Stimulated activated CD8-positive, alpha-beta memory T cell treated with anti-CD3 and anti-CD28 coated beads, Interleukin-12 subunit alpha, Interleukin-12 subunit beta, amount 100 ng/mL, for 24 hours (primary cell): ENCODE data around the gene NBEA.
"Not testable (repeated sequence)": the region's sequence is repeated elsewhere in the genome, so short reads cannot be mapped to it uniquely, and the experiment has no call there.

Experiments
- DNase-seq: peaks from one replicate; pipeline ENCODE4 v3.0.0-alpha.2; 2020; ENCODE audit errors: extremely low read depth

NBEA gene

DNA sequence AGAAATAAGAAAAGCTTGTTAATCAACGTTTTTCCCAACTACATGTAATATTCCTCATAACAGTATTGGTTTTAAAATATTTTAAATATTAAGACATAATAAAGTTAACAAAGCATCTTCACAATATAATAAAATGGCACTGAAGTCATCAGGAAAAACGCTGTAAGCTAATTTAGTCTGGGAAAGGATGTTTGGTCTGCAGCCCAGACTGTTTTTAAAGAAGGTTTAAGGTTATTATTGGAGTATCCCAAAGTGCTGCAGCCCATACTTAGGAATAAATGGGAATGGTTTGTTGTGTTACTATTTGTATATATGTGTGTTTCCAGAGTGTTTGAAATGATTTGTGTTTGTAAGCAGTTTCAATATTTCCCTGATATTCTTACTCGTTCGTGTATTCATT, 727.3 kb downstream of the NBEA start:
- DNase-seq = no peak

DNA sequence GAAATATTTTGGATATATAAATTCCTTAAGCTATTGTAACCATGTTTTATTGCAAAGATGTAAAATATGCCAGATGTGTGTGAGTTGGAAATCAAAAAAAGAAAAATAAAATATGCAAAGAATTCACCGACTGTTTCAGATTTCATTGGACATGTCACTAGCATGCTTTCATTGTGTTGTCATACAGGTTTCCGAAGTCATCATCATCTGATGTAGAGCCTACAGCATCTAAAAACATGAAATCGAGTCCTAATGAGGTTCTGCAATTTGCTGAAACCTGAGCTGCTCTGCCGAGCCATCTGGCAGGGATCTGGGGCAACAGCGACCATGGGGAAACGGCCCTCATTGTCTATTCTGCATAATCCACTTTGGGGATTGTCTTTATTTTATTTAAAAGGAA, 730.5 kb downstream of the NBEA start:
- DNase-seq = no peak

DNA sequence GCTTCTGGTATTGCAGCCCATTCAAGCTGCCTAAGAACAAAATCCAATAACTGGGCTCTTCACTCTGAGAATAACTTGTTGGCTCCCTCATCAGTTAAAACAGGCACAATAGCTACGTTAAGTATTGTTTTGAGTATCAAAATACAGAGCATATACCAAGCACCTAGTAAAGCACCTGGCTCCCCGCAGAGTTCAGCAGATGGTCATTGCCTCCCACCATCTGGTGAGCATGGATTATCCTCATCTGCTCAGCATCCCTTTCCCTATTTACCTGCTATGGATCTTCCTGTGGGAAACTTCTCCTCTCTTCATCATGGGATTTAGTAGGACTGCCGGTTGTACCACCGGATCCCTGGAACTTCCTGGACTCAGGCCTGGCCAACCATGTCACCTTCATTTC, 733.6 kb downstream of the NBEA start:
- DNase-seq = no peak

DNA sequence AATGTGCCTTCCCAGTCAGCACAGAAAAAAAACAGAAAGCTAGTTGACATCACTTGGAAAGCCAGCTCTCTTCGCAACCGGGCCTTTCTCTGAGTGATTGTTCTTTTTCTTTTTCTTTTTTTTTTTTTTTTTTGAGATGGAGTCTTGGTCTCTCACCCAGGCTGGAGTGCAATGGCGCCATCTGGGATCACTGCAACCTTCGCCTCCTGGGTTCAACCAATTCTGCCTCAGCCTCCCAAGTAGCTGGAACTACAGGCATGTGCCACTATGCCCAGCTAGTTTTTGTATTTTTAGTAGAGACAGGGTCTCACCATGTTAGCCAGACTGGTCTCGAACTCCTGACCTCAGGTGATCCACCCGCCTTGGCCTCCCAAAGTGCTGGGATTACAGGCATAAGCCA, 735.8 kb downstream of the NBEA start:
- DNase-seq = not testable (repeated sequence)

DNA sequence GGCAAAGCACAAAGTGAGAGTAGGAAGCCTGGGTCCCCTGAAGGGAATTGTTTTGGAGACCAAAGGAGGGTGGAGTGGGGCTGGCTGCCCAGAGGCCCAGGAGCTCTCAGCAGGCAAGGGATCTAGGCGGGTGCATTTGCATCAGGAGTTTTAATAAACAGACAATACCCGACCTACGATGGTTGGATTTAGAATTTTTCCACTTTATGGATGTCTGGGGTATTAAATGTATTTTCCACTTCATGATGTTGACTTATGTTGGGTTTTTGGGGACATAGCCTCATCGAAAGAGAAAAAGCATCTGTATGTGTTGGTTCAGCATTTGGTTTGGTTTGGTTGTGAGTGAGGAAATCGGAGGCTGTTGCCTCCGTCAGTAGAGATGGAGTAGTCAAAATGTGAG, 739.6 kb downstream of the NBEA start:
- no peak for DNase-seq

DNA sequence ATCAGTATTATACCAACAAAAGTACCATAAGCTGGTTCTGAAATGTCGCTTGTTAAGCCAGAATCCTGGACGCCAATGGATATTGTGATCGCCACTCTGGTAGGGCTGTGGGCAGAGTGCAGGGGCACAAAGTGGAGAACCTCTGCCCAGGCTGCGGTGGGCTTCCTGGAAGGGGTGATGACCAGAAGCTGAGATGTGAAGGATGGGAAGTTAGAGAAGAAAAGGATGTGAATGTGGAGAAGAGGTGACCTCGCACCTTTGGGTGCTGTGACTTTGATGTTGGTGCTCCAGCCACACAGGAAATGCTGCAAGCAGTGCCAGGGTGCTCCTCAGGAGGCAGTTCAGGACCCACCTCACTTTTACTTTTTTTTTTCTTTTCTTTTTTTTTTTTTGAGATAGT, 742.4 kb downstream of the NBEA start:
- DNase-seq = no peak

DNA sequence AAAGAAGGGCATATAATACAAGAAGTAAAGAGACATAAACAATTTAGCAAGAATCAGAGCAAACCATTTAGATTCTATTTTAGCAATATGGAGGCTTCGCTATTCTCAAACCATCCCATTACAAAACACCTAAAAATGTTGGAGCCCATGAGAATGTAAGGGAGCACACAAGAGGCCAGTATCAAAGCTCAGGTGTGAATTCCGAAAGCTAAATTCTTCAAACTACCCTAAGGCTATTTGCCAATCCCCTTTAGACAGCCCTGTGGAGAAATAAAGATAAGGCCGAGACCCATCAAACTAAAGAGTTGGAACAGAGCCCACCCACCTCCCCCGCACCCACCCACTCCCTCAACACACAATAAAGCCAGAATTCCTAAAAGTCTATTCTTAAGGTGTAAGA, 745.3 kb downstream of the NBEA start:
- no peak for DNase-seq

DNA sequence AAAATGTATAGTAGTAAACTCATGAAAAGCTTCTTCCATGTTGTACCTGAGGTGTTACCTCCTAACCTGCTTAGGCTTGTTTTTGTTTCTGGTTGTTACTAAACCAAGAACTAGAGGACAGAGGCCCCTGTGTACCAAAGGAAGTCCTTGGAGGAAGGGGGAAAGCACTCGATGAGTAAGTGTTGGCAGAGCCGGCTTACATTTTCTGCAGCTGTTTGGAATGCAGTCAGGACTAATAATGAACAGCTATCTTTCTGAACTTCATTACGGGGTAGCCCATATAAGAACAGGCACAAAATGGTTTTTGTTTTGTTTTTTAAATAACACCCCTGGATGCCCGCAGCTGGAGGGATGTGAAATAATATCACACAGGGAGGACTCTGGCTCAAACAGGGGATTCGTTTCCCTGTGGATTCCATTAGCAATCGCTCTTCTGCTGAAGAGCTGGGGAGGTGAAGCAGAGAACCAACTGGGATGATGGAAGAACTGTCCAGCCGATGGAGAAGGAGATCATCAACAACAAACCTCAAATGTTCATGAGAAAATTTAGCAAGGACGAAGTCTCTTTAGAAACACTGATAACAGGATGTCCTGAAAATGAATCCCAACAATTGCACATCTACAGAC, 748.6 kb downstream of the NBEA start:
- DNase-seq = no peak

DNA sequence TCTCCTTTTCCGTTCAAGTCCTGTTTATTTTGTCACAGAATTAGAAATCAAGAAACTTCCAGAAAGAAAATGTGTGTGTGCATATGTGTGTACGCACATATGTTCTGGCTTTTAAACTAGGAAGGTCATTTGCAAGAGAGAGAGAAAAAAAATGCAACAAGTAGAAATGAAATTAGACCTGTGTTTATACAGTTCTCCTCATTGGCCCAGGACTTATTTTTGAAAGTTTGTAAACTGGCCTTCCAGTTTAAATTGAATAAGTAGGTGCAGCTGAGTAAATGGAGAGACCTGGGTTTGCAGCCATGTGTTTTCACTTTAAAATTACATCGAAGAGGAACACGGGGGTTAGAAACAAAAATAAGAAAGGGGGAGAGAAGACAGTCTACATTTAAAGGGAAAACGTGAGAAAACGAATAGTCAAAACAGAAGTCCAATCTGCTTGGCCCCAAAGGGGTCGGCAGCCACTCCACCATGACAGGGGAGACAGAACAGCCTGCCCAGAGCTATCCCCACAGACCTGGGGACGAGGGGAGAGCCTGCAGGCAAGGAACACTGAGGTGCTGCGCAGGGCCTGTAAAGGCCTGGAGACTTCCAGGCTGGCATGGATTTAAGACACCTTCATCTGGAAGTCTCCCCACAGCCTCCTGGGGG, 751.2 kb downstream of the NBEA start:
- no peak for DNase-seq

DNA sequence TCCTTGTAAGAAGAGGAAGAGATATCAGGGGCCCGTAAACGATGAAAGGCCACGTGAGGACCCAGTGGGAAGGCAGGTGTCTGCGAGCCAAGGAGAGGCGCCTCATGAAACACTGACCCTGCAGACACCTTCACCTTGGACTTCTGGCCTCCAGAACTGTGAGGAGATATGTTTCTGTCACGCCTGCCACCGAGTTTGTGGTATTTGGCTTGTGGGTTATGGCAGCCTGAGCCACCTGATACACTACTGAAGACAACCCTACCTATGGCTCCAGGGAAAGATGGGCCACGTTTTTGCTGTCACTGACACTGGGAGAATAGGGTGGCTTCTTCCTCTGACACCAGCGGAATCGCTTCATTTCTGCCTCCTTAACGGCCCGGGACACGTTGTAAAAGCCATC, 752.0 kb downstream of the NBEA start:
- no peak for DNase-seq

DNA sequence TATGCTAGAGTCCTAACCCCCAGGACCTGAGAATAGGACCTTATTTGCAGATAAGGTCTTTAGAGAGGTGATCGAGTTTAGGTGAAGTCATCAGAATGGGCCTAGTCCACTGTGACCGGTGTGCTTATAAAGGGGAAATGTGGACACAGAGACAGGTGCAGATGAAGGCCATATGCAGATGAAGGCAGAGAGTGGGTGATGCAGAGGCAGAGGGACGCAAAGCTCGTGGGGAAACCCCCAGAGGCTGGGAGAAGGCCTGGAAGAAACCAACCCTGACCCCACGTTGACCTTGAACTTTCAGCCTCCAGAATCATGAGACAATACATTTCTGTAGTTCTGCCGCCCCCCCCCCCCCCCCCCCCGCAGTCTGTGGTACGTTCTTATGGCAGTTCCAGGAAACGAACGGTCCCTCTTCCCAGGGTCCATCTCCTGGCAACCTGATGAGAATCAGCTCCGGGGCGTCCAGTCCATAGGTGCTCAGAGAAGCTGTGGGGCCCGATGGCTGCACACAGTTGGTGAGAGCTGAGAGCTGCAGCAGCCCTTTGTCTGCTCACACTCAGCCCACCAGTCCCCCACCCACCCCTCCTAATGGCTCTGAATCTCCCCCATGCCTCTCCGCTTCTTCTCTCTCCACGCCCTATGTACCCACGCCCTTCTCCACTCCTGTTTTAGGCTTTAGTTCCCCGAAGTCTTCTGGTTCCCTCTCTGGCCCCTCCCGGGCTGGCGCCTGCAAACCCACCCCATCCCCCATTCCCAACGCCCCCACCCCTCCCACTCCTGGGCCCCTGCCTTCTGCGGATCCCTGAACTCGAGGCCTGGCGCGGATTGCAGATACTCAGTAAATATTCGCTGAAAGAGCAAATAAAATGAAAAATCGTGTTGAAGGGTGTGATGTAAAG, 752.7 kb downstream of the NBEA start:
- DNase-seq = no peak

DNA sequence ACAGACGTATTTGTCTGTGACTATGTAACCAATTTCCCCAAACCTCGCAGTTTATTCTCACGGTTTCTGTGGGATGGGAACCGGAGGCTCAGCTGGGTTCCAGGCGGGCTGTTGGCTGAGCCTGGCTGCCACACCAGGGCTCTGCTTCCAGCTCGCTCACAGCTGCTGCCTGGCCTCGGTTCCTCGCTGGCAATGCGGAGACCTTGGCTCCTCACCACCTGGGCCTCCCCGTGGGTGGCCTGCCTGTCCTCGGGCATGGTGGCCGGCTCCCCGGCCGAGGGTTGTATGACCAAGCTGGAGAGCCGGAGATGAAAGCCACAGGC, 753.3 kb downstream of the NBEA start:
- DNase-seq = no peak

DNA sequence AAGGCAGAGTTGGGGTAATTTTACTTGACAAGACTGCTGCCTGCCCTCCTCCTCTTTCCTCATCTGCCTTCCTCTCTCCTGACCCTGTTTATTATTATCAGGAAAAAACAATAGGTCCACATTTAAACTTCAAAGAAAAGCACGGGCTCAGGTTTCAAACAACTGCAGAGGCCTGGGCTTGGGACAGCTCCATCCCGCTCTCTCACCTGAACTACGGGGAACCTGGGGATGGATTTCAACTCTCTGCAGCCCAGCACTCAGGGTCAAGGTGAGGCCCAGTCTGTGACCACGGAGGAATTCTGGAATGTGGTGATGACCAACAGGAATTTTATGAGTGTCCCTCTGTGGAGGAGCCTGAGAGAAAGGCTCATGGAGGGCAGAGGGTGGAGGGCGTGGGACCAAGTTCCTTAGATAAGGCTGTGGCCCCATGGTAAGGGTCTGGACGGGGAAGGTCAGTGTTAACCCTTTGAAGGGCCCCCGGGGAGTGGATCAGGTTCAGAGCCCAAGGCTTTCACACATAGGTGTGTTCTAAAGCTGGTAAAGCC, 755.2 kb downstream of the NBEA start:
- no peak for DNase-seq

DNA sequence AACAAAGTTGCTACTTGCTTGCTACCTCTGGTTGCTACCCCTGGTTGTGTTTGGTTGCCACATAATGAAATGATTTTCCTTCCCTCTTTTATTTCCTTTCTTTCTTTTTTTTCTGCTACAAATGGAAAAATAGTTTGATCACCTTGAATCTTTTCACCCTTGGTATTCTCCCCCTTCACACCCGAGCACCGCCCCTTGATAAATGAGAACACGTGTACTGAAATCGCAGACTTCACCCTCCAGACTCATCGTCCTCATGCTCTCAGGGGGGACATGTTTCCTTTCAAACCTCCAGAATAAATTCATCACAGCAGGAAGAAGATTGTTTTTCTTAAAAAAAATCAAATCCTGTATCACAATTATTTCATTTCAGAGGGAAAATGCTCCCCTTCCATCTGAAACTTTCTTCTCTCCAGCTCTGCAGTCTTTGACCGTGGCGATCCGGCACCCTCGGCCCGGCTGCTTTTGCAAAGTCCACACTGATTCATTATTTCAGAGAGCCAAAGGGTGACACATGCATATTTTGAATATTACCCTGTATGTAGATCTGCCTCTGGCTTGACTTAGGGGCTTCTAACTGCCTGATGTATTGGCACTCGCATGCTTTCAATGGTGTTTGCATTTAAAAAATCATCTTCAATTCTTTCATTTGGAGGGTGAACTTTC, 757.0 kb downstream of the NBEA start:
- no peak for DNase-seq

DNA sequence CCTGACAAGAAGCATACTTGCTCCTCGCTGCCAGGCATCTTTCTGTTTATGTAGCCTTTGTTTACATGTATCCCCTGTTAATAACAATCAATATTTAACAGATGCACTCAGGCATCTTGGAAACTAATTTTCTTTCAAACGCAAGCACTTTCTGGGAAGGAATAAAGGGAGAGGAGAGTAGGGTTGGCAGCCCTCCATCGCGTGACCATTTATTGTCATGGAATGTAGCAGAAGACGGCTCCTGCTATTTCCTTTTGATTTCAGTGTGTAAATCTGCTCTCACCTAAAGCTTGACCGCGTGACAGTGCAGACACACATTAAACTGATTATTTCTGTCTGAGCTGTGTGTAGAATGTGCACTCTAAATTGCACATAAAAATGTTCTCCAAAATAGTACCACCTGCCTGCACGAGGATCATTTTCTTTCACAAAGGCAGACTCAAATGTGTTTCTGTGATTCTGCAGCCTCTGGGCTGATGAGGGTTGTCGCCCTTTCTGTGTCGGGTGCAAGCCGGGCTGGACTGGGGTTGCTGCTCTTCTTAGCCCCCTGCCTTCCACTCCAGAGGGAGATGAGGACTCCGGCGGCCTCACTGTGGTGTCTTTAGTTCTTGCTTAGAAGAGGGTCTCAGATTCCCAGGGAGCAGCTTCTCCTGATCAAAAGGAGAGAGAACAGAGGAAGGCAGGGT, 757.9 kb downstream of the NBEA start:
- no peak for DNase-seq

DNA sequence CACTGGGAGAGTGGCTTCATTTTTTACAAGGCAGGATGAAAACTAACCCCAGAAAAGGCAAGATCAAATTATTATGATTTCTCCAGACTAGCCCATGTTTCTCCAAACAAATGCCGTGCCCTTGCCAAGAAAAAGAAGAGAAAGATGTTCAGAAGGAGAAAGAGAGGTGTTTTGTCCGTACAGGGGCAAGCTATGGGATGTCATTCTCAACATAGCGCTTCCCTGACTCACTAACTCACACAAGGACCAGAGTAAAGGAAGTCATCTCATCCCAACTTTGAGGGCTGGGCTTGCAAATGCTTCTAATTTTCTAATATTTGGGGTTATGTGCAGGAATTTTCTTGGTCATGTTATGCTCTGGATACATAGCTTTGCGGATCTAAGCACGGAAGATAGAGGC, 758.6 kb downstream of the NBEA start:
- no peak for DNase-seq

DNA sequence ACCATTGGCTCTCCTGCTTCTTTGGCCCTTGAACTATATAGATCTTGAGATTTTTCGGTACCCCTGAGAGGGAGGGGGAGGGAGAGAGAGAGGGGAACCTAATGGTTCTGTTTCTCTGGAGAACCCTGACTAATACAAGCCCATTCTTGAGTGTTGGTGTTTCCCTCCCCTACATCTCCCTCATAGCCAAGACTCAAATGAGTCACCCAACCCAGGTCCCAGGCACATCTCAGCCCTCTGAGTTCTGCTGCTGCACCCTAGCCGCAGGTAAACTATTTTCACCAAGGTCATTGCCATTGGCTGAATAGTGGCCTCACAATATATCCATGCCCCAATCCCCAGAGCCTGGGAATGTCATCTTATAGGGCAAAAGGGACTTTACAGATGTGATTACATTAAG, 760.2 kb downstream of the NBEA start:
- no peak for DNase-seq

DNA sequence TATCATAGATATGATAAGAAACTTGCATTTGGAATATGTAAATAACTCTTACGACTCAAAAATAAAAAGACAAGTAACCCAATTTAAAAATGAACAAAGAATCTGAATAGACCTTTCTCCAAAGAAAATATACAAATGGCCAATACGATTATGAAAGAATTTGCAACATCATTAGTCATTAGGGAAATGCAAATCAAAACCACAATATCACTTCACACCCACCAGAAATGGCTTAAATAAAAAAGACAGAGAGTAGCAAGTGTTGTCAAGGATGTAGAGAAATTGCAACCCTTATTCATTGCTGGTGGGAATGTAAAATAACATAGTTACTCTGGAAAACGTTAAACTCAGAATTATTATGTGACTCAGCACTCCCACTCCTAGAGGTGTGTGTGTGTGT, 761.0 kb downstream of the NBEA start:
- DNase-seq = no peak

DNA sequence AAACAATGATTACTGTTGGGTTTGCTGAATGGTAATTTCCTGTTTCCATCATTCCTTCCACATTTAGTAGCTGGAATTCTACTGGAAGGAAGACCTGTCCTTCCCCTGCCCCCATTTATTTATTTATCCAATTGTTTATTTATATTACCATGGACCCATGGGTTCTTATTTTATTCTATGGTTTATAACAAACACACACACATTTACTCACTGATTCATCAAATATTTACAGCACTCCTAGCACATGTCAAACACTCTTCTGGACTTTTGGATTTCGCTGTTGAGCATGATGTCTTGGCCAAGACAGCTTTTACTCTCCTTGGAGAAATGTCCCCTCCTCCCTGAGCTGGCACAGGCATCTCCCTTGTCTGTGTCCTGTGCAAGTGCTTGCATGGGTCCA, 762.3 kb downstream of the NBEA start:
- DNase-seq = no peak

DNA sequence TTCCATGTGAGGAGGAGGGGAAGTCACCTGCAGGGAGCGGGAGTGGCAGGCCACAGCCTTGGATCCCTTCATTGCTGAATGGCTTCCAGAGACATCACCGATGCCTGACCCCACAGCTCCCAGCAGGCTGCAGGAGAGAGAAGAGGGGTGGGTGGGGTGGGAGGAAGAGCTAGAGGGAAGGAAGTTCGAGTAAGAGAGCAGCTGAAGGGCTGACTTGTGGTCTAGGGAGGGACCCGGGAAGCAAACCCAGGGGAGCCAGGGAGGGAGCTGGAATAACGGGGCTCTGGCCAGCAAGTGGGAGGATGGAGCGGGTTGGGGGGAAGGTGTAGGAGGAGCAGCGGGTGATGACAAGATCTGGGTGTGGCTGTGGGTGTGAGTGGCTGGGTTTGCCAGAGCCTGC, 764.2 kb downstream of the NBEA start:
- DNase-seq = no peak

DNA sequence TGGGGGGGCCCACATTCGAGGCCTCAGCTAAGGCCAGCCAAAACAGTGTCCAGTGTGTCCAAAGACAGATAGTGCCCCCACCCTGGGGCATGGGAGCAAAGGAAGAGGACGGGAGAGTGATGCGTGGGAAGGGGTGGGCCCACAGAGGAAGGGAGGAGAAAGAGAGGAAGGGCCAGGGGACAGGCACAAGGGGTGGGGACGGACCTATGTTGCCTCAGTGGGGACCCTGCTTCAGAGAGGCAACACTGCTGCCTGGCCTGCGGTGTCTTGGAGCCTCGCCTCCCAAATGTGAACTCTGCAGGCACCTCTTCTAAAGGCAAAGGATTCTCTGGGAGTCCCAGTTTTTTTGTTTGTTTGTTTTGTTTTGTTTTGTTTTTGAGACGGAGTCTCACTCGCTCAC, 764.7 kb downstream of the NBEA start:
- DNase-seq = no peak

DNA sequence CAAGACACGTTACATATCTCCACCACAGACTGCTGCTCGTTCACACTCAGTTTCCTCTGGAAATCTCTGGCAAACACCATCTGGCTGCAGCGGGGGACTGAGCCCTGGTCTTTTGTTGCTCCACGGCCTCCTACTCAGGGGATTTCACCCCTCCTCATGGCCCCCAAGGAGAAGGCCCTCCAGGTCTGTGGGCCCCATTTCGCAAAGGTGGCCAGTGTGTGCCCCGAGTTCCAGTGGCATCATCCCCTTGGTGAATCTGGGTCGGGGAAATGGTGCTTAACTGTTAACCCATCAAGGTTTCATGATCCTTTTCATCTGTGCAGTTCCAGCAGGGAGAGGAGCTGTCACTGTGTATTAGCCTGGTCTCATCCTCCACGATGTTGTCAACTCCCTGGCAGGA, 769.8 kb downstream of the NBEA start:
- DNase-seq = no peak
